PC-3 (cell line): ENCODE measurements around the gene MRPS24.

ENCODE experiments used
- EZH2phosphoT487 ChIP-seq: fragments of 300-600 bp; sonication (generic); IDR thresholded peaks from 2 replicates; pipeline ENCODE4 v1.6.1; 2018; ENCODE audit warnings: mild to moderate bottlenecking, antibody characterized with exemption, low read length, borderline replicate concordance
- TF ChIP-seq, protein P1 (sequence below): fragments of 300-600 bp; sonication (generic); conservative IDR thresholded peaks from 2 replicates; pipeline ENCODE4 v1.5.1; 2017; ENCODE audit warnings: antibody characterized with exemption, low read depth, mild to moderate bottlenecking, low read length

DNA sequence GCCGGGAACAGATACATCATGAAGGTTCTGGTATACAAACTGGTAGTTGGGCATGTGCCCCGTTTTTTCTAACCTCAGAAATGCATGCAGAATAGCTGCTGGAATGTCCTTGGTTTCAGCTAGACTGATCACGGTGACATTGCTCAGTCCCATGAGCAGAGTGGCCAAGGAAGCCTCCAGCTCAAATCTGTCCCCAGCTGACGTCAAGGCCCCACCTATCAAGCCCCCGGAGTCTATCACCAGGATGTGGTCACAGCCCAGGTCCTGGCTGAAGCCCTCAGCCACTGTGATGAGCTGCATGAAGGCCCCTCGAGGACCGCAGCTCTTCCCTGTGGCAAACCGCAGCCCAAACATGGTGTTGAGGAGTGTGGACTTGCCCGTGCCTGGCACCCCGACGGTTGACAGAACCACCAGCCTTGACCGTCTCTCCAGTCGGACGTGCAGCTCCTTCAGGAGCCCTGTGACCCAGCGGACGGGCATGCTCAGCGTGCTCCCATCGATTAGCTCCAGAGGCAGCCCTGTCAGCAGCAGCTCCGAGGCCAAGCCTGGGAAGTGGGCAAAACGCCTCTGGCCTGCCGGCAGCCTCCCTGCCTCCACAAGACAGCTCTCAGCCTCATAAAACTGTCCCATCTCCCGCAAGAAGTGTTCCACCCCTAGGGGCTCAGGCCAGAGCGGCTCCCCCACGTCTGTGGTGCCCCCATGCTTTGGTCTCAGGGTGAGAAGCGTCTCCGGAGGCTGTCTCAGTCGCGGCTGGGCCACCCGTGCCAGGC lies 7.8 kb upstream of the MRPS24 start:
- TF ChIP-seq, protein P1, sequence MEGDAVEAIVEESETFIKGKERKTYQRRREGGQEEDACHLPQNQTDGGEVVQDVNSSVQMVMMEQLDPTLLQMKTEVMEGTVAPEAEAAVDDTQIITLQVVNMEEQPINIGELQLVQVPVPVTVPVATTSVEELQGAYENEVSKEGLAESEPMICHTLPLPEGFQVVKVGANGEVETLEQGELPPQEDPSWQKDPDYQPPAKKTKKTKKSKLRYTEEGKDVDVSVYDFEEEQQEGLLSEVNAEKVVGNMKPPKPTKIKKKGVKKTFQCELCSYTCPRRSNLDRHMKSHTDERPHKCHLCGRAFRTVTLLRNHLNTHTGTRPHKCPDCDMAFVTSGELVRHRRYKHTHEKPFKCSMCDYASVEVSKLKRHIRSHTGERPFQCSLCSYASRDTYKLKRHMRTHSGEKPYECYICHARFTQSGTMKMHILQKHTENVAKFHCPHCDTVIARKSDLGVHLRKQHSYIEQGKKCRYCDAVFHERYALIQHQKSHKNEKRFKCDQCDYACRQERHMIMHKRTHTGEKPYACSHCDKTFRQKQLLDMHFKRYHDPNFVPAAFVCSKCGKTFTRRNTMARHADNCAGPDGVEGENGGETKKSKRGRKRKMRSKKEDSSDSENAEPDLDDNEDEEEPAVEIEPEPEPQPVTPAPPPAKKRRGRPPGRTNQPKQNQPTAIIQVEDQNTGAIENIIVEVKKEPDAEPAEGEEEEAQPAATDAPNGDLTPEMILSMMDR: no peak
- TF ChIP-seq EZH2phosphoT487: no peak
